HEK293 (cell line): ENCODE results near the gene EI24.

Experiments used
- SETDB1 ChIP-seq: IDR thresholded peaks from one replicate; pipeline ENCODE4 v1.6.1; 2017; ENCODE audit warnings: mild to moderate bottlenecking, low read length, moderate library complexity, mixed read lengths; ENCODE audit not compliant: insufficient read length
- SP2 ChIP-seq: fragments of 450-650 bp; formaldehyde crosslinking; IDR thresholded peaks from 2 replicates; pipeline ENCODE4 v1.5.1; 2016; ENCODE audit warnings: missing biosample characterization, missing genetic modification characterization
- SP7 ChIP-seq: fragments of 450-650 bp; formaldehyde crosslinking; IDR thresholded peaks from 2 replicates; pipeline ENCODE4 v1.5.1; 2016; ENCODE audit warnings: missing biosample characterization, missing genetic modification characterization
- ZBTB7A ChIP-seq: fragments of 450-650 bp; formaldehyde crosslinking; IDR thresholded peaks from 2 replicates; pipeline ENCODE4 v1.5.1; 2016; ENCODE audit warnings: low read depth, missing biosample characterization, missing genetic modification characterization
- ZFP69B ChIP-seq: fragments of 450-650 bp; formaldehyde crosslinking; IDR thresholded peaks from 2 replicates; pipeline ENCODE4 v1.5.1; 2016; ENCODE audit warnings: missing biosample characterization, missing genetic modification characterization
- ZNF10 ChIP-seq: fragments of 450-650 bp; formaldehyde crosslinking; IDR thresholded peaks from 2 replicates; pipeline ENCODE4 v1.5.1; 2017; ENCODE audit warnings: missing biosample characterization, missing genetic modification characterization
- ZNF155 ChIP-seq: fragments of 450-650 bp; formaldehyde crosslinking; IDR thresholded peaks from 2 replicates; pipeline ENCODE4 v1.5.1; 2016; ENCODE audit warnings: missing biosample characterization, missing genetic modification characterization
- ZNF239 ChIP-seq: fragments of 450-650 bp; formaldehyde crosslinking; IDR thresholded peaks from 2 replicates; pipeline ENCODE4 v1.5.1; 2016; ENCODE audit warnings: missing biosample characterization, missing genetic modification characterization
- ZNF354C ChIP-seq: fragments of 450-650 bp; formaldehyde crosslinking; IDR thresholded peaks from 2 replicates; pipeline ENCODE4 v1.5.1; 2016; ENCODE audit warnings: missing biosample characterization, missing genetic modification characterization, low read depth, borderline replicate concordance
- ZNF391 ChIP-seq: fragments of 450-650 bp; formaldehyde crosslinking; IDR thresholded peaks from 2 replicates; pipeline ENCODE4 v1.5.1; 2016; ENCODE audit warnings: low read depth, missing biosample characterization, missing genetic modification characterization, borderline replicate concordance
- ZNF423 ChIP-seq: fragments of 450-650 bp; formaldehyde crosslinking; IDR thresholded peaks from 2 replicates; pipeline ENCODE4 v1.5.1; 2016; ENCODE audit warnings: missing biosample characterization, missing genetic modification characterization
- ZNF433 ChIP-seq: fragments of 450-650 bp; formaldehyde crosslinking; IDR thresholded peaks from 2 replicates; pipeline ENCODE4 v1.5.1; 2016; ENCODE audit warnings: missing biosample characterization, missing genetic modification characterization, low read depth
- ZNF514 ChIP-seq: fragments of 450-650 bp; formaldehyde crosslinking; IDR thresholded peaks from 2 replicates; pipeline ENCODE4 v1.5.1; 2016; ENCODE audit warnings: missing biosample characterization, missing genetic modification characterization
- ZNF529 ChIP-seq: fragments of 450-650 bp; formaldehyde crosslinking; IDR thresholded peaks from 2 replicates; pipeline ENCODE4 v1.5.1; 2017; ENCODE audit warnings: missing genetic modification characterization, missing biosample characterization; ENCODE audit not compliant: insufficient replicate concordance
- ZNF624 ChIP-seq: fragments of 450-650 bp; formaldehyde crosslinking; IDR thresholded peaks from 2 replicates; pipeline ENCODE4 v1.5.1; 2017; ENCODE audit warnings: missing biosample characterization, missing genetic modification characterization
- ZNF660 ChIP-seq: fragments of 450-650 bp; IDR thresholded peaks from 2 replicates; pipeline ENCODE4 v1.5.1; 2018; ENCODE audit warnings: missing biosample characterization, mild to moderate bottlenecking, missing genetic modification characterization
- ZNF664 ChIP-seq: fragments of 450-650 bp; formaldehyde crosslinking; IDR thresholded peaks from 2 replicates; pipeline ENCODE4 v1.5.1; 2016; ENCODE audit warnings: missing biosample characterization, missing genetic modification characterization
- ZNF747 ChIP-seq: fragments of 450-650 bp; formaldehyde crosslinking; IDR thresholded peaks from 2 replicates; pipeline ENCODE4 v1.5.1; 2016; ENCODE audit warnings: missing biosample characterization, missing genetic modification characterization
- ZNF76 ChIP-seq: fragments of 450-650 bp; formaldehyde crosslinking; IDR thresholded peaks from 2 replicates; pipeline ENCODE4; 2016; ENCODE audit warnings: low read depth, missing biosample characterization, missing genetic modification characterization, borderline replicate concordance
- ZNF785 ChIP-seq: fragments of 450-650 bp; formaldehyde crosslinking; IDR thresholded peaks from 2 replicates; pipeline ENCODE4 v1.5.1; 2016; ENCODE audit warnings: missing biosample characterization, missing genetic modification characterization
- ZNF843 ChIP-seq: fragments of 450-650 bp; formaldehyde crosslinking; IDR thresholded peaks from 2 replicates; pipeline ENCODE4 v1.5.1; 2016; ENCODE audit warnings: missing biosample characterization, missing genetic modification characterization
- ZSCAN23 ChIP-seq: fragments of 450-650 bp; formaldehyde crosslinking; IDR thresholded peaks from 2 replicates; pipeline ENCODE4 v1.5.1; 2016; ENCODE audit warnings: missing biosample characterization, missing genetic modification characterization
- ZXDB ChIP-seq: fragments of 450-650 bp; formaldehyde crosslinking; IDR thresholded peaks from 2 replicates; pipeline ENCODE4 v1.5.1; 2016; ENCODE audit warnings: missing biosample characterization, missing genetic modification characterization
- TF ChIP-seq, protein P1 (sequence below): fragments of 450-650 bp; formaldehyde crosslinking; IDR thresholded peaks from 2 replicates; pipeline ENCODE4 v1.5.1; 2016; ENCODE audit warnings: missing biosample characterization, missing genetic modification characterization
- TF ChIP-seq, protein P2 (sequence below): fragments of 450-650 bp; formaldehyde crosslinking; IDR thresholded peaks from 2 replicates; pipeline ENCODE4 v1.5.1; 2016; ENCODE audit warnings: missing biosample characterization, missing genetic modification characterization
- TF ChIP-seq, protein P3 (sequence below): fragments of 450-650 bp; formaldehyde crosslinking; IDR thresholded peaks from 2 replicates; pipeline ENCODE4 v1.5.1; 2016; ENCODE audit warnings: missing biosample characterization, missing genetic modification characterization
- TF ChIP-seq, protein P4 (sequence below): fragments of 450-650 bp; formaldehyde crosslinking; IDR thresholded peaks from 2 replicates; pipeline ENCODE4 v1.5.1; 2016; ENCODE audit warnings: missing biosample characterization, missing genetic modification characterization
- TF ChIP-seq, protein P5 (sequence below): sonication (generic); formaldehyde crosslinking; IDR thresholded peaks from 2 replicates; pipeline ENCODE4 v1.8.1; 2022; ENCODE audit warnings: mild to moderate bottlenecking, moderate library complexity, missing genetic modification reagents

EI24 gene

DNA sequence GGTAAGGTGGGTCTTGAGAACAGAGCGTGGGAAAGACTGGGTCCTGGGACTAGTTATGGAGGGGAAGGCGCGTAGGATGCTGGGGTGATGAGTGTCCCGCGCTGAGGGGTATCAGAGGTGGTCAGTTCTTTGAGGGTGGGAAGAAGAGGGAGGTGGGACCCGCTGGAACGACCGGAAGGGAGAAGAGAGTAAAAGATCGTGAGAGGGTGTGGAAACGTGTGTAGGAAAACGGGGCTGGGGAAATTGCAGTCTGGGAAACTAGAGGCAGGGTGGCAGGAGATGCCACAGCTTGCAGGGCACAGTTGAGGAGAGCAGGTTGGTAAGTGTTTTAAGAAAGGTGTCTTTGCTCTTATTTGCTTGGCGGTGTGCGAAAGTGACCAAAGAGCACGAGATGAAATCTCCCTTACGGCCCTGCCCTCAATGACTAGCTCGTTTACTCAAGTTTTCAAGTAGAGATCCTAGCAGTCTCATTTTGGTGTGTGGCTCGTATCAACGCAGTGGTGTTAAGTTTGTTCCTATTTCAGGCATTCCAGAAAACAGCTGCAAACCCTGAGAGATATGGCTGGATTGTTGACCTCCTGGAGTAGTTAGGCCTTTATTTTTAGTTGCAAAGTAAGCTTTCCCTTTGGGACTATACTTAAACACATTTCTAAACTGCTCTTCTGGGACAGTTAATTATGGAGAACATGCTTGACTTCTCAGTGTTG is 24.0 kb downstream of the EI24 start (continued):
- TF ChIP-seq, protein P1, sequence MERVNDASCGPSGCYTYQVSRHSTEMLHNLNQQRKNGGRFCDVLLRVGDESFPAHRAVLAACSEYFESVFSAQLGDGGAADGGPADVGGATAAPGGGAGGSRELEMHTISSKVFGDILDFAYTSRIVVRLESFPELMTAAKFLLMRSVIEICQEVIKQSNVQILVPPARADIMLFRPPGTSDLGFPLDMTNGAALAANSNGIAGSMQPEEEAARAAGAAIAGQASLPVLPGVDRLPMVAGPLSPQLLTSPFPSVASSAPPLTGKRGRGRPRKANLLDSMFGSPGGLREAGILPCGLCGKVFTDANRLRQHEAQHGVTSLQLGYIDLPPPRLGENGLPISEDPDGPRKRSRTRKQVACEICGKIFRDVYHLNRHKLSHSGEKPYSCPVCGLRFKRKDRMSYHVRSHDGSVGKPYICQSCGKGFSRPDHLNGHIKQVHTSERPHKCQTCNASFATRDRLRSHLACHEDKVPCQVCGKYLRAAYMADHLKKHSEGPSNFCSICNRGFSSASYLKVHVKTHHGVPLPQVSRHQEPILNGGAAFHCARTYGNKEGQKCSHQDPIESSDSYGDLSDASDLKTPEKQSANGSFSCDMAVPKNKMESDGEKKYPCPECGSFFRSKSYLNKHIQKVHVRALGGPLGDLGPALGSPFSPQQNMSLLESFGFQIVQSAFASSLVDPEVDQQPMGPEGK = peak; percentile 41
- TF ChIP-seq, protein P2, sequence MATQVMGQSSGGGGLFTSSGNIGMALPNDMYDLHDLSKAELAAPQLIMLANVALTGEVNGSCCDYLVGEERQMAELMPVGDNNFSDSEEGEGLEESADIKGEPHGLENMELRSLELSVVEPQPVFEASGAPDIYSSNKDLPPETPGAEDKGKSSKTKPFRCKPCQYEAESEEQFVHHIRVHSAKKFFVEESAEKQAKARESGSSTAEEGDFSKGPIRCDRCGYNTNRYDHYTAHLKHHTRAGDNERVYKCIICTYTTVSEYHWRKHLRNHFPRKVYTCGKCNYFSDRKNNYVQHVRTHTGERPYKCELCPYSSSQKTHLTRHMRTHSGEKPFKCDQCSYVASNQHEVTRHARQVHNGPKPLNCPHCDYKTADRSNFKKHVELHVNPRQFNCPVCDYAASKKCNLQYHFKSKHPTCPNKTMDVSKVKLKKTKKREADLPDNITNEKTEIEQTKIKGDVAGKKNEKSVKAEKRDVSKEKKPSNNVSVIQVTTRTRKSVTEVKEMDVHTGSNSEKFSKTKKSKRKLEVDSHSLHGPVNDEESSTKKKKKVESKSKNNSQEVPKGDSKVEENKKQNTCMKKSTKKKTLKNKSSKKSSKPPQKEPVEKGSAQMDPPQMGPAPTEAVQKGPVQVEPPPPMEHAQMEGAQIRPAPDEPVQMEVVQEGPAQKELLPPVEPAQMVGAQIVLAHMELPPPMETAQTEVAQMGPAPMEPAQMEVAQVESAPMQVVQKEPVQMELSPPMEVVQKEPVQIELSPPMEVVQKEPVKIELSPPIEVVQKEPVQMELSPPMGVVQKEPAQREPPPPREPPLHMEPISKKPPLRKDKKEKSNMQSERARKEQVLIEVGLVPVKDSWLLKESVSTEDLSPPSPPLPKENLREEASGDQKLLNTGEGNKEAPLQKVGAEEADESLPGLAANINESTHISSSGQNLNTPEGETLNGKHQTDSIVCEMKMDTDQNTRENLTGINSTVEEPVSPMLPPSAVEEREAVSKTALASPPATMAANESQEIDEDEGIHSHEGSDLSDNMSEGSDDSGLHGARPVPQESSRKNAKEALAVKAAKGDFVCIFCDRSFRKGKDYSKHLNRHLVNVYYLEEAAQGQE (tag by site-specific recombination) = no peak
- peak; percentile 69 for TF ChIP-seq ZNF76 (tag by site-specific recombination)
- no peak for TF ChIP-seq ZNF747 (tag by site-specific recombination)
- peak; percentile 89 for TF ChIP-seq ZFP69B
- no peak for TF ChIP-seq ZNF660
- TF ChIP-seq ZNF10 (tag by site-specific recombination) = no peak
- TF ChIP-seq ZNF785 (tag by site-specific recombination) = no peak
- TF ChIP-seq, protein P3, sequence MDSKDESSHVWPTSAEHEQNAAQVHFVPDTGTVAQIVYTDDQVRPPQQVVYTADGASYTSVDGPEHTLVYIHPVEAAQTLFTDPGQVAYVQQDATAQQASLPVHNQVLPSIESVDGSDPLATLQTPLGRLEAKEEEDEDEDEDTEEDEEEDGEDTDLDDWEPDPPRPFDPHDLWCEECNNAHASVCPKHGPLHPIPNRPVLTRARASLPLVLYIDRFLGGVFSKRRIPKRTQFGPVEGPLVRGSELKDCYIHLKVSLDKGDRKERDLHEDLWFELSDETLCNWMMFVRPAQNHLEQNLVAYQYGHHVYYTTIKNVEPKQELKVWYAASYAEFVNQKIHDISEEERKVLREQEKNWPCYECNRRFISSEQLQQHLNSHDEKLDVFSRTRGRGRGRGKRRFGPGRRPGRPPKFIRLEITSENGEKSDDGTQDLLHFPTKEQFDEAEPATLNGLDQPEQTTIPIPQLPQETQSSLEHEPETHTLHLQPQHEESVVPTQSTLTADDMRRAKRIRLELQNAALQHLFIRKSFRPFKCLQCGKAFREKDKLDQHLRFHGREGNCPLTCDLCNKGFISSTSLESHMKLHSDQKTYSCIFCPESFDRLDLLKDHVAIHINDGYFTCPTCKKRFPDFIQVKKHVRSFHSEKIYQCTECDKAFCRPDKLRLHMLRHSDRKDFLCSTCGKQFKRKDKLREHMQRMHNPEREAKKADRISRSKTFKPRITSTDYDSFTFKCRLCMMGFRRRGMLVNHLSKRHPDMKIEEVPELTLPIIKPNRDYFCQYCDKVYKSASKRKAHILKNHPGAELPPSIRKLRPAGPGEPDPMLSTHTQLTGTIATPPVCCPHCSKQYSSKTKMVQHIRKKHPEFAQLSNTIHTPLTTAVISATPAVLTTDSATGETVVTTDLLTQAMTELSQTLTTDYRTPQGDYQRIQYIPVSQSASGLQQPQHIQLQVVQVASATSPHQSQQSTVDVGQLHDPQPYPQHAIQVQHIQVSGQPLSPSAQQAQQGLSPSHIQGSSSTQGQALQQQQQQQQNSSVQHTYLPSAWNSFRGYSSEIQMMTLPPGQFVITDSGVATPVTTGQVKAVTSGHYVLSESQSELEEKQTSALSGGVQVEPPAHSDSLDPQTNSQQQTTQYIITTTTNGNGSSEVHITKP (tag by site-specific recombination) = peak; percentile 25
- TF ChIP-seq SETDB1 = no peak
- TF ChIP-seq ZNF843 (tag by site-specific recombination) = no peak
- no peak for TF ChIP-seq ZNF433 (tag by site-specific recombination)
- TF ChIP-seq ZNF354C (tag by site-specific recombination) = no peak
- no peak for TF ChIP-seq ZNF514 (tag by site-specific recombination)
- TF ChIP-seq ZNF239 (tag by site-specific recombination) = no peak
- TF ChIP-seq ZSCAN23 (tag by site-specific recombination) = no peak
- no peak for TF ChIP-seq SP2 (tag by site-specific recombination)
- TF ChIP-seq ZNF664 (tag by site-specific recombination) = no peak
- no peak for TF ChIP-seq SP7
- TF ChIP-seq ZNF155 (tag by site-specific recombination) = no peak
- TF ChIP-seq ZBTB7A (tag by site-specific recombination) = no peak
- no peak for TF ChIP-seq ZNF391 (tag by site-specific recombination)
- TF ChIP-seq ZNF423 = no peak
- TF ChIP-seq, protein P4, sequence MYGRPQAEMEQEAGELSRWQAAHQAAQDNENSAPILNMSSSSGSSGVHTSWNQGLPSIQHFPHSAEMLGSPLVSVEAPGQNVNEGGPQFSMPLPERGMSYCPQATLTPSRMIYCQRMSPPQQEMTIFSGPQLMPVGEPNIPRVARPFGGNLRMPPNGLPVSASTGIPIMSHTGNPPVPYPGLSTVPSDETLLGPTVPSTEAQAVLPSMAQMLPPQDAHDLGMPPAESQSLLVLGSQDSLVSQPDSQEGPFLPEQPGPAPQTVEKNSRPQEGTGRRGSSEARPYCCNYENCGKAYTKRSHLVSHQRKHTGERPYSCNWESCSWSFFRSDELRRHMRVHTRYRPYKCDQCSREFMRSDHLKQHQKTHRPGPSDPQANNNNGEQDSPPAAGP = 0 out of 2 replicates have a peak, but pooled peaks have one; percentile 44
- TF ChIP-seq, protein P5, sequence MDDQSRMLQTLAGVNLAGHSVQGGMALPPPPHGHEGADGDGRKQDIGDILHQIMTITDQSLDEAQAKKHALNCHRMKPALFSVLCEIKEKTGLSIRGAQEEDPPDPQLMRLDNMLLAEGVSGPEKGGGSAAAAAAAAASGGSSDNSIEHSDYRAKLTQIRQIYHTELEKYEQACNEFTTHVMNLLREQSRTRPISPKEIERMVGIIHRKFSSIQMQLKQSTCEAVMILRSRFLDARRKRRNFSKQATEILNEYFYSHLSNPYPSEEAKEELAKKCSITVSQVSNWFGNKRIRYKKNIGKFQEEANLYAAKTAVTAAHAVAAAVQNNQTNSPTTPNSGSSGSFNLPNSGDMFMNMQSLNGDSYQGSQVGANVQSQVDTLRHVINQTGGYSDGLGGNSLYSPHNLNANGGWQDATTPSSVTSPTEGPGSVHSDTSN (CRISPR knock-in tag) = no peak
- no peak for TF ChIP-seq ZNF529 (tag by site-specific recombination)
- no peak for TF ChIP-seq ZXDB (tag by site-specific recombination)
- TF ChIP-seq ZNF624 = no peak
